Gastrocnemius medialis (tissue), 4 donors: ENCODE results near the gene KIF26B. TPM values are rescaled to one million over a fixed set of nuclear protein-coding genes. Genes with fewer than 3 reads are reported as not detected.

Source experiments
- ATAC-seq, 2 donors: fragments of 150-250 bp; one replicate each; pipeline ENCODE4 v1.9.1; 2016
- DNase-seq, 2 donors: peaks; one replicate each; pipeline ENCODE4 v3.0.0-alpha.2; 2019
- H3K27ac ChIP-seq, 4 donors: fragments of 200-600 bp; sonication (generic); 1 replicate in 1 of 4; 2 replicates in 3 of 4; pipeline ENCODE4 v1.5.1; 2016 to 2018; ENCODE audit warnings: mild to moderate bottlenecking in 2 of 4, moderate library complexity in 1 of 4
- H3K27me3 ChIP-seq, 3 donors: fragments of 200-600 bp; sonication (generic) in 2 of 3; 1 replicate in 1 of 3; 2 replicates in 2 of 3; pipeline versions ENCODE4 v1.5.1 to v1.6.0; 2016 to 2019; ENCODE audit warnings: mild to moderate bottlenecking in 1 of 3, moderate library complexity in 1 of 3
- H3K36me3 ChIP-seq, 2 donors: fragments of 200-600 bp; sonication (generic) in 1 of 2; one replicate each; pipeline ENCODE4 v1.5.1; 2017 to 2018
- H3K4me1 ChIP-seq, 2 donors: fragments of 200-600 bp; sonication (generic) in 1 of 2; one replicate each; pipeline ENCODE4 v1.5.1; 2016 to 2017; ENCODE audit warnings: mild to moderate bottlenecking in 2 of 2
- H3K4me3 ChIP-seq, 4 donors: fragments of 200-600 bp; sonication (generic) in 3 of 4; 1 replicate in 1 of 4; 2 replicates in 3 of 4; pipeline ENCODE4 v1.5.1; 2016 to 2019; ENCODE audit warnings: mild to moderate bottlenecking in 2 of 4
- H3K9me3 ChIP-seq, 3 donors: fragments of 200-600 bp; sonication (generic) in 2 of 3; 1 replicate in 1 of 3; 2 replicates in 2 of 3; pipeline ENCODE4 v1.5.1; 2016 to 2019
- POLR2A ChIP-seq, 2 donors: fragments of 450-650 bp; IDR thresholded peaks; one replicate each; pipeline ENCODE4 v1.6.1; 2017; ENCODE audit warnings: antibody characterized with exemption in 2 of 2, mild to moderate bottlenecking in 2 of 2, moderate library complexity in 2 of 2
- in situ Hi-C, 4 donors: fragments of 200-750 bp; cut with MboI; loops; one replicate each; pipeline versions ENCODE4 v1.15.0 to v1.8.0; 2017; ENCODE audit warnings: low sequenced_read_pairs in 4 of 4
- intact Hi-C: fragments of 100-400 bp; cut with DNase I; formaldehyde crosslinking; loops from one replicate; pipeline ENCODE4 v1.15.1; 2023; ENCODE audit warnings: low total_unique reads
- total RNA-seq, 4 donors: library from RNA; depleted of rRNA; stranded (reverse); fragments of >200 nt; gene quantifications; one replicate each; pipeline versions ENCODE4 v1.1.0 to v1.2.3, GENCODE V29; 2016
- TF ChIP-seq, protein P1 (sequence below), 5 experiments: fragments of 450-650 bp in 3 of 5; fragments of 200-600 bp in 2 of 5; sonication (generic) in 2 of 5; IDR thresholded peaks in 4 of 5; conservative IDR thresholded peaks in 1 of 5; 1 replicate in 4 of 5; 2 replicates in 1 of 5; pipeline ENCODE4 v1.5.1; 2016 to 2019; ENCODE audit warnings: antibody characterized with exemption in 5 of 5, mild to moderate bottlenecking in 3 of 5, moderate library complexity in 3 of 5

Gene KIF26B
- total RNA-seq, 4 donors from 2014 or later = 0.02 to 0.20 (median 0.10) TPM; not detected in 1

DNA sequence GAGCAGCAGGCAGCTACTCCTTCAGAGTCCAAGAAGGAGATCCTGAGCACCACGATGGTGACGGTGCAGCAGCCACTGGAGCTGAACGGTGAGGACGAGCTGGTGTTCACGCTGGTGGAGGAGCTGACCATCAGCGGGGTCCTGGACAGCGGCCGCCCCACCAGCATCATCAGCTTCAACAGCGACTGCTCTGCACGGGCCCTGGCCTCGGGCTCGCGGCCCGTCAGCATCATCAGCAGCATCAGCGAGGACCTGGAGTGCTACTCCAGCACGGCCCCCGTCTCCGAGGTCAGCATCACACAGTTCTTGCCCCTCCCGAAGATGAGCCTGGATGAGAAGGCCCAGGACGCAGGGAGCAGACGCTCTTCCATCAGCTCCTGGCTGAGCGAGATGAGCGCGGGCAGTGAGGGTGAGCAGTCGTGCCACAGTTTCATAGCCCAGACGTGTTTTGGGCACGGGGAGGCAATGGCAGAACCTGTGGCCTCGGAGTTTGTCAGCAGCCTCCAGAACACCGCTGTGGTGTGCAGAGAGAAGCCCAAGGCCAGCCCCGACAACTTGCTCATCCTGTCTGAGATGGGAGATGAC is 531.8 kb downstream of the KIF26B start:
- in situ Hi-C loops = no loop called here
- DNase-seq (no peak), ATAC-seq (no peak)
- intact Hi-C loops = no loop called here
- Histone ChIP-seq H3K9me3 (no peaks in the 10 kb centered on the region), H3K4me3 (no peak overlapping the region), H3K36me3 (no peaks in the 10 kb centered on the region), H3K27me3 (no peaks in the 10 kb centered on the region), H3K4me1 (no peaks in the 10 kb centered on the region), H3K27ac (no peak overlapping the region)
- TF ChIP-seq, protein P1, sequence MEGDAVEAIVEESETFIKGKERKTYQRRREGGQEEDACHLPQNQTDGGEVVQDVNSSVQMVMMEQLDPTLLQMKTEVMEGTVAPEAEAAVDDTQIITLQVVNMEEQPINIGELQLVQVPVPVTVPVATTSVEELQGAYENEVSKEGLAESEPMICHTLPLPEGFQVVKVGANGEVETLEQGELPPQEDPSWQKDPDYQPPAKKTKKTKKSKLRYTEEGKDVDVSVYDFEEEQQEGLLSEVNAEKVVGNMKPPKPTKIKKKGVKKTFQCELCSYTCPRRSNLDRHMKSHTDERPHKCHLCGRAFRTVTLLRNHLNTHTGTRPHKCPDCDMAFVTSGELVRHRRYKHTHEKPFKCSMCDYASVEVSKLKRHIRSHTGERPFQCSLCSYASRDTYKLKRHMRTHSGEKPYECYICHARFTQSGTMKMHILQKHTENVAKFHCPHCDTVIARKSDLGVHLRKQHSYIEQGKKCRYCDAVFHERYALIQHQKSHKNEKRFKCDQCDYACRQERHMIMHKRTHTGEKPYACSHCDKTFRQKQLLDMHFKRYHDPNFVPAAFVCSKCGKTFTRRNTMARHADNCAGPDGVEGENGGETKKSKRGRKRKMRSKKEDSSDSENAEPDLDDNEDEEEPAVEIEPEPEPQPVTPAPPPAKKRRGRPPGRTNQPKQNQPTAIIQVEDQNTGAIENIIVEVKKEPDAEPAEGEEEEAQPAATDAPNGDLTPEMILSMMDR (IDR thresholded peaks at IDR 0.05 in 4 of 5, conservative IDR thresholded peaks at IDR 0.05 in 1 of 5) = no peak
- no peak for TF ChIP-seq POLR2A (IDR thresholded peaks at IDR 0.05)

DNA sequence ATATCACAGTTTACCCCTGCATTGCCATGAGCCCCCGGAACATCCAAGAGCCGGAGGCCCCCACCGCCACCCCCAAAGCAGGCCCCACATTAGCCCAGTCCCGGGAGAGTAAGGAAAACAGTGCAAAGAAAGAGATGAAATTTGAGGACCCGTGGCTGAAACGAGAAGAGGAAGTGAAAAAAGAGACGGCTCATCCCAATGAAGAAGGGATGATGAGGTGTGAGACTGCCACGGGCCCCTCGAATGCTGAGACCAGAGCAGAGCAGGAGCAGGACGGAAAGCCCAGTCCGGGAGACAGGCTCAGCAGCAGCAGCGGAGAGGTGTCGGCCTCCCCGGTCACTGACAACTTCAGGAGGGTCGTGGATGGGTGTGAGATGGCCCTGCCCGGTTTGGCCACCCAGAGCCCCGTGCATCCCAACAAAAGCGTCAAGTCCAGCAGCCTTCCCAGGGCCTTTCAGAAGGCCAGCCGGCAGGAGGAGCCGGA is 532.4 kb downstream of the KIF26B start:
- ATAC-seq (no peak), DNase-seq (no peak)
- Histone ChIP-seq H3K27ac (no peak overlapping the region), H3K27me3 (no peaks in the 10 kb centered on the region), H3K4me3 (no peak overlapping the region), H3K36me3 (no peaks in the 10 kb centered on the region), H3K4me1 (no peaks in the 10 kb centered on the region), H3K9me3 (no peaks in the 10 kb centered on the region)
- TF ChIP-seq POLR2A (IDR thresholded peaks at IDR 0.05) = no peak
- TF ChIP-seq, protein P1 (IDR thresholded peaks at IDR 0.05 in 4 of 5, conservative IDR thresholded peaks at IDR 0.05 in 1 of 5) = no peak
- in situ Hi-C loops = no loop called here
- intact Hi-C loops = no loop called here

DNA sequence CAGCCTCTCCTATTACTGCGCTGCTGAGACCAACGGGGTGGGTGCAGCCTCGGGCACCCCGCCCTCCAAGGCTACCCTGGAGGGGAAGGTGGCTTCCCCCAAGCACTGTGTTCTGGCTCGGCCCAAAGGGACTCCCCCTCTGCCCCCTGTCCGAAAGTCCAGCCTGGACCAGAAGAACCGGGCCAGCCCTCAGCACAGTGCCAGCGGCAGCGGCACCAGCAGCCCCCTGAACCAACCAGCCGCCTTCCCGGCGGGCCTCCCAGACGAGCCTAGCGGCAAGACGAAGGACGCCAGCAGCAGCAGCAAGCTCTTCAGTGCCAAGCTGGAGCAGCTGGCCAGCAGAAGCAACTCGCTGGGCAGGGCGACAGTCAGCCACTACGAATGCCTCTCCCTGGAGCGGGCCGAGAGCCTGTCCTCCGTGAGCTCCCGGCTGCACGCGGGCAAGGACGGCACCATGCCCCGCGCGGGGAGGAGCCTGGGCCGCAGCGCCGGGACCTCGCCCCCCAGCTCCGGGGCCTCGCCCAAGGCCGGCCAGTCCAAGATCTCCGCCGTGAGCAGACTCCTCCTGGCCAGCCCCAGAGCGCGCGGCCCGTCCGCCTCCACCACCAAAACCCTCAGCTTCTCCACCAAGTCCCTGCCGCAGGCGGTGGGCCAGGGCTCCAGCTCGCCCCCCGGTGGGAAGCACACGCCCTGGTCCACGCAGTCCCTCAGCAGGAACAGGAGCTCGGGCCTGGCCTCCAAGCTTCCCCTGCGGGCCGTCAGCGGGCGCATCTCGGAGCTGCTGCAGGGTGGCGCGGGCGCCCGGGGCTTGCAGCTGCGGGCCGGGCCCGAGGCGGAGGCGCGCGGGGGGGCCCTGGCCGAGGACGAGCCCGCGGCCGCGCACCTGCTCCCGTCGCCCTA is 533.1 kb downstream of the KIF26B start:
- intact Hi-C loops = no loop called here
- DNase-seq = no peak

DNA sequence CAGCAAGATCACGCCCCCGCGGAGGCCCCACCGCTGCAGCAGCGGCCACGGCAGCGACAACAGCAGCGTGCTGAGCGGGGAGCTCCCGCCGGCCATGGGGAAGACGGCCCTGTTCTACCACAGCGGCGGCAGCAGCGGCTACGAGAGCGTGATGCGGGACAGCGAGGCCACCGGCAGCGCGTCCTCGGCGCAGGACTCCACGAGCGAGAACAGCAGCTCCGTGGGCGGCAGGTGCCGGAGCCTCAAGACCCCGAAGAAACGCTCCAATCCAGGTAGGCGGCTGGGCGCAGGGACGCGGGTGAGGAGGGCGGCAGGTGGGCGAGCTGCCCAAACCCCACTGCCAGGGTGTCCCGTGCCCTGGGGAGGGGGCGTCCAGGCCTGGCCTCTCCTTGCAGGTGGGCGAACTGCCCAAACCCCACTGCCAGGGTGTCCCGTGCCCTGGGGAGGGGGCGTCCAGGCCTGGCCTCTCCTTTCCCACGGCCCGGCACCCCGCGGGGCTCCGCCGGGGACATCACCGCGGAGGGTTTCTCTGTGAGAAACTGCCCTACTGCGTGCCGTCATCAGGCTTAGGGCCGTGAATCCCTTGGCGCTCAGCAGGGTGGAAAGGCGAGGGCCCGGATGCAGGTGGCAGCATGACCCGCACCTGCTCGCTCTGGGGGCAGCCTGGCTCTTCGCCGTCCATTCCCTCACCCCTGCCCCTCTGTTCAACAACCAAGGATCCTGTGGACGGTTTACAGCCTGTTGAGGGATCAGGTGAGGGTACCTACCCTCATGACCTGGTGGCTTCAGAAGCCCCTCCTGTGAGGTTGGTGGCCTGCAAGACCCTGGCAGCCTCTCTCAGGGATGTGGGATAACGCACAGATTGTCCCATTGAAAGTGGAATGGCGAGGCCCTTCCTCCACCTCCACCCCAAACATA is 534.0 kb downstream of the KIF26B start:
- ATAC-seq (no peak), DNase-seq (no peak)
- H3K4me1 ChIP-seq = no peaks in the 10 kb centered on the region

More for the DNA sequence above, 533.1 kb downstream of the KIF26B start:
- Histone ChIP-seq H3K4me3 (no peak overlapping the region), H3K27ac (no peak overlapping the region), H3K9me3 (no peaks in the 10 kb centered on the region), H3K4me1 (no peaks in the 10 kb centered on the region), H3K27me3 (no peaks in the 10 kb centered on the region), H3K36me3 (no peaks in the 10 kb centered on the region)
- no peak for TF ChIP-seq POLR2A (IDR thresholded peaks at IDR 0.05)
- TF ChIP-seq, protein P1 (IDR thresholded peaks at IDR 0.05 in 4 of 5, conservative IDR thresholded peaks at IDR 0.05 in 1 of 5) = no peak
- no peak for ATAC-seq
- in situ Hi-C loops = no loop called here

More for the DNA sequence above, 534.0 kb downstream of the KIF26B start:
- no peak for TF ChIP-seq POLR2A (IDR thresholded peaks at IDR 0.05)
- TF ChIP-seq, protein P1 (IDR thresholded peaks at IDR 0.05 in 4 of 5, conservative IDR thresholded peaks at IDR 0.05 in 1 of 5) = no peak
- H3K4me3 ChIP-seq = no peak overlapping the region
- no peak overlapping the region for H3K27ac ChIP-seq
- H3K27me3 ChIP-seq = no peaks in the 10 kb centered on the region
- H3K36me3 ChIP-seq = no peaks in the 10 kb centered on the region
- intact Hi-C loops = no loop called here
- H3K9me3 ChIP-seq = no peaks in the 10 kb centered on the region
- in situ Hi-C loops = no loop called here
